Right renal cortex interstitium (tissue), 3 donors: ENCODE results near the gene OXT. TPM values are rescaled to one million over a fixed set of nuclear protein-coding genes. Genes with fewer than 3 reads are reported as not detected.
"Not testable (repeated sequence)": the region's sequence is repeated elsewhere in the genome, so short reads cannot be mapped to it uniquely, and the experiment has no call there.

Experiments
- DNase-seq, 3 donors: peaks; one replicate each; pipeline ENCODE4 v3.0.0-alpha.2; 2013; ENCODE audit warnings: low read depth in 3 of 3, low spot score in 2 of 3
- polyA plus RNA-seq, 3 donors: library from polyadenylated mRNA; unstranded; fragments of 120-200 nt; gene quantifications; one replicate each; pipeline ENCODE4 v1.2.1, GENCODE V29; 2013; ENCODE audit not compliant: insufficient read length in 3 of 3

Gene OXT
- polyA plus RNA-seq, 3 donors = 0.40 to 0.47 TPM; not detected in 1

- no peak for DNase-seq
Measured at GRCh38 chr20:3047486-3048419, 23.7 kb upstream of the OXT start.

DNA sequence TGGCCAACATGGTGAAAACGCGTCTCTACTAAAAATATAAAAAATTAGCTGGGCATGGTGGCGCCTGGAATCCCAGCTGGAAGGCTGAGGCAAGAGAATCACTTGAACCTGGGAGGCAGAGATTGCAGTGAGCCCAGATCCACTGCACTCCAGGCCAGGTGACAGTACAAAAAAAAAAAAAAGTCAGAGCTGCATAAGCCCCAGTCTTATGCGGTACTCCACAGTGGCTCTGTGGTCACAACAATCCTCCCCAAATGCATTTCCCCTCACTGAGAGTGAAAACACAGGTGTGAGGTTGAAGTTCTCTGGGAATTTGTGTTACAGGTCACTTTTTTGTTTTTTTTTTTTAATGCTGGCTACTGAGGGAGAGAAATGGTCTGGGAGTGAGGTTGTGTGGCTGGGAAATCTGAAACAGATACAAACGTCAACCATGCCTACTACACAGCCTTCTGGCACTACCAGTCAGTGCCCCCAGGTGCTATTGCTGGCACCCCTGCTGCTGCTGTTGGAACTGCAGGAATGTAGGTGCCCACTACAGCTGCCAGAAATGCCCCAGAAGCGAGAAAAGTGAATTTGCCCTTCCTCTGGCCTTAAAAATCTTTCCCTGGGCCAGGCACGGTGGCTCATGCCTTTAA is 19.9 kb upstream of the OXT start:
- DNase-seq = no peak

DNA sequence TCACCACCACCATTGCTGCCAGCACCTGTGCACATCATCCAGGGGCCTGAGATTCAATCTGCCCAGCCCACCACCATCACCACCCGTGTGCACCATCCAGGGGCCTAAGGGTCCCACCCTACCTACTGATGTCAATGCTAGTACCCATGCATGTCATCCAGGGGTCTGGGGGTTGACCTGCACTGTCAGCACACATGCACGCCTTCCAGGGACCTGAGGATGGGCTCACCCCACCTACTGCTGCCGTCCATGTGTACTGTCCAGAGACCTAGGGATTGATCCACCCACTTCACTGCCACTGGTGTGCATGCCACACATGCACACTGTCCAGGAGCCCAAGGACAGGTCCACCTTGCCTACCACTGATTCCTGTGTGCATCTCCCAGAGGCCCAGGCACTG is 11.9 kb upstream of the OXT start:
- DNase-seq = no peak

DNA sequence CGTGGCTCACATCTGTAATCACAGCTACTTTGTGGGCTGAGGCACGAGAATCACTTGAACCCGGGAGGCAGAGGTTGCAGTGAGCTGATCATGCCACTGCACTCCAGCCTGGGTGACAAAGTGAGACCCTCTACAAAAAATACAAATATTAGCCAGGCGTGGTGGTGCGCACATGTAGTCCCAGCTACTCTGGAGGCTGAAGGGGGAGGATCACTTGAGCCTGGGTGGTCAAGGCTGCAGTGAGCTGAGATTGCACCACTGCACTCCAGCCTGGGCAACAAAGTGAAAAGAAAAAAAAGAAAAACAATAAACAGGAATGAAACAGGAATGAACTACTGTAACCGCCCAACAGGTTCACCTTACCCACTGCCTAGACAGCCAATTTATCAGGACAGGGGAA is 7.3 kb upstream of the OXT start:
- DNase-seq = not testable (repeated sequence)

DNA sequence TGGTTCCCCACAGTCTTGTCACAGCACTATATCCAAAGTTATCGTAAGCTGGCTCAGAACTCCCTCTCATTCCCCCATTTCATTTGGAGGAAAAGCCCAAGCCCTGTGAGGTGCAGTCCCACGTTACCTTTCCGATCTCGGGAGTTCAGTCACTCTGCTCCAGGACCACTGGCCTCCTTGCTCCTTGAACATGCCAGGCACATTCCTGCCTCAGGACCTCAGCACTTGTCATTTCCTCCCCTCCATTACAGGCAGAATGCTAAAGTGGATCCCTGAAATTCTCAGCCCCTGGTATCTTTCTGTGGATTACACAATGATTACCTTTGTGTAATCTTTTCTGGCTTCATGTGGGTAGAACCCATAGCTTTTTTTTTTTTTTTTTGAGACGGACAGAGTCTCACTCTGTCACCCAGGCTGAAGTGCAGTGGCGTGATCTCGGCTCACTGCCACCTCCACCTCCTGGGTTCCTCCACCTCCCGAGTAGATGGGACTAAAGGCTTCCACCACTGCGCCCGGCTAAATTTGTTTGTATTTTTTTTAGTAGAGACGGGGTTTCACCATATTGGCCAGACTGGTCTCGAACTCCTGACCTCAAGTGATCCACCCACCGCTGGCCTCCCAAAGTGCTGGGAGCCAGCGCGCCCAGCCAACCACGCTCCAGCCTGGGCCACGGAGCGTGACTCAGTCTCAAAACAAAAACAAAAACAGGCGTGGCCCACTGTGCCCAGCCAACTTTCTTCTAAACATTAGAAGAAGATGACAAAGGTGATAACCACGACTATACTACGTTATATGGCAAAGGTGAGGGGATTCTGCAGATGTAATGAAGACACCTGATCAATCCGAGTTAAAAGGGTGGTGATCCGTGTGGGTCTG is 4.0 kb upstream of the OXT start:
- no peak for DNase-seq

DNA sequence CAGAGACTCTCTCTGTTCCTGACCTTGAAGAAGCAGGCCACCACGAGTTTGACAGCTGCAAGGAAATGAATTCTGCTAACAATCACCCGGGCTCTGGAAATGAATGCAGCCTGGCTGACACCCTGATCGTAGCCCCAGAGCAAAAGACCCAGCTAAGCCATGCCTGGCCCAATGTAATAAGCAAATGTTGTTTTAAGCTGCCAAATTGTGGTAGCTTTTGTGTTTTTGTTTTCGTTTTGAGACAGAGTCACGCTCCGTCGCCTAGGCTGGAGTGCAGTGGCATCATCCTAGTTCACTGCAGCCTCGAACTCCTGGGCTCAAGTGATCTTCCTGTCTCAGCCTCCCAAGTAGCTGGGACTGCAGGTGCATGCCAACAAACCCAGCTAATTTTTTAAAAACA is 3.3 kb upstream of the OXT start:
- no peak for DNase-seq

GRCh38 chr20:3068986-3069900 is 2.2 kb upstream of the OXT start:
- DNase-seq = no peak

GRCh38 chr20:3070725-3071124 is 695 bp upstream of the OXT start:
- DNase-seq = no peak

DNA sequence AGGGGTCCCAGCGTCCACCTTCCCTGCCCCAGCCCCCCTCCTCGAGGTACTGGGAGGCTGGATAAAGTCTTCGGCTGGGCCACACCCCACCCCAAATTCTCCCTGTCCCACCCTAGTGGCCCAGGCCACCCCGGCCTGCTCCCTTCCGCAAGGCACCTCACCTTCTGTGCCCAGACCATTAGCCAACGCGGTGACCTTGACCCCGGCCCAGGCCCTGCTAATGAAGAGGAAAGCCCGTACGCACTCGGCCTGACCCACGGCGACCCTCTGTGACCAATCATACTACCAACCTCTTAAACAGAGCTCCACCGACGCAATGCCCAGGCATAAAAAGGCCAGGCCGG is 182 bp upstream of the OXT start:
- no peak for DNase-seq

GRCh38 chr20:3072530-3073250 is 1.3 kb downstream of the OXT start:
- DNase-seq = no peak

GRCh38 chr20:3073251-3073643 is 1.8 kb downstream of the OXT start:
- DNase-seq = not testable (repeated sequence)

GRCh38 chr20:3074812-3075211 is 3.4 kb downstream of the OXT start:
- no peak for DNase-seq

GRCh38 chr20:3075315-3075714 is 3.9 kb downstream of the OXT start:
- DNase-seq = not testable (repeated sequence)

DNA sequence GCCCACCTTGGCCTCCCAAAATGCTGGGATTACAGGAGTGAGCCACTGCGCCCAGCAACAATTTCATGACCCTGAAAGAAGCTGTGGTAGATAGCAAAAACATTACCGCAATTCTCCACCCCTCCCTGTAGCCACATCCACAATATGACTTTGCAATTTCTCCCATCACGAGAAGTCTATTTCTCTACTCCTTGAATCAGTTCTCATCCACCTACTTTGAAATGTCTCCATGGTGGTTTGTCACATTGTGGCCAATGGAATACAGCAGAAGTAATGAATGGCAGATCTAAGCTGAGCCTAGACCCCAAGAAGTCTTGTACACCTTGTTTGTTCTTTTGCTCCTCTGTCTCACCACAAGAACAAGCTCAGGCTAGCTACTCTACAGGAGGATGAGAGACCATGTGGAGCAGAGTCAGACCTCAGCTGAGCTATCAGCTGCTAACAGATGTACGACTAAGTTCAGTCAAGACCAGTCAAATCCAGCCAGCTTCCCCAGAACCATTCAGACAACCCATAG is 6.3 kb downstream of the OXT start:
- DNase-seq = no peak

GRCh38 chr20:3080939-3081388 is 9.5 kb downstream of the OXT start:
- no peak for DNase-seq

DNA sequence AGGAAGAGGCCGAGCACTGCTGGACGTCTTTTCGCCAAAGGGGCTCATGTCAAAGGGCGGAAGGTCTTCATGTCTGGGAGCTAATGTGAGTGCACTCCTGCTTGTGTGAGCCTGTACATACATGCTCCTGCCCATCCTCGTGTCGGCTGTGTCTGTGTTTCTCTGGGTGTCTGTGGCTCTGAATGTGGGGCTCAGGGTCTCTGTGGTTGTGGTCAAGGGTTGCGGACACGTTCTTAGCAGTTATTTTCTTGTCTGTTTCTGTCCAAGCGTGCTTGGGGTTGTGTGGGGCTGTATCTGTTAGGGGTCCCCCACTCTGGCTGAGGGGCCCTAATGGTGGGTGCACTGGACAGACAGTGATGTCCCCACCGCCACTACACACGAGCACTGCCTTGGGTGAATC is 10.2 kb downstream of the OXT start:
- no peak for DNase-seq

DNA sequence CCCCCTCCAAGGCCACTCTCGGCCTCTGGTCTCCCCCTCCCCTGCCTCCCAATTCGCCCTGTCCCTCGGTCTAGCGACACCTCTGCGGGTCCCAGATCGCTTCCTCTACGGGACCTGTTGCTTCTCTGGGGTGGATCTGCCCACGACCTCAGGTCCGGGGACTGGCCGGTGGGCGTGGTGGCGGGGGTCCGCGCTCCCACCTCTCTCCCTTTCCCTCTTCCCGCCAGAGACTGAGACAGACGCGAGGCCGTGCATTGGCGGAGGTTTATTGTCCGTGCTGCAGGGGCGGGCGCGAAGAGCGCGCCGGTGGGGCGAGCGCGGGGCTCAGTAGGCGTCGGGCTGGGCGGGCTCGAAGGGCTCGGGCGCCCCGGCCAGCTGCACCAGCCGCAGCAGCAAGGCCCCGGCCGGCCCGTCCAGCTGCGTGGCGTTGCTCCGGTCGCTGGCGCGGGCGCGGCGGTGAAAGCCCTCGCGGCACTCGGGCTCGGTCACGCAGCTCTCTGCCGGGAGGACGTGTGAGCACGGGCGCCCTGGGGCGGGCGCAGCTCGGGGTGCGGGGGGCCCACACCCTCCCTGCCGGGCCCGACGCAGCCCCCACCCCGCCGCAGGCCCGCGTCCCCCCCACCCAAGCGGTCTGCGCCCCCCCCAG is 11.0 kb downstream of the OXT start:
- DNase-seq = no peak
